Nephron progenitor cell (in vitro differentiated cells): ENCODE data around the gene YY1.

Experiments
- DNase-seq: peaks from one replicate; pipeline ENCODE4 v3.0.0; 2021
- H3K27ac Mint-ChIP-seq: 2 replicates; pipeline ENCODE4 v1.8.0; 2021; ENCODE audit warnings: mild to moderate bottlenecking, moderate library complexity, mixed read lengths
- H3K27me3 Mint-ChIP-seq: 2 replicates; pipeline ENCODE4 v1.8.0; 2021; ENCODE audit warnings: mild to moderate bottlenecking, low read depth, mixed read lengths; ENCODE audit not compliant: poor library complexity
- H3K36me3 Mint-ChIP-seq: 2 replicates; pipeline ENCODE4 v1.8.0; 2021; ENCODE audit warnings: low read depth, mixed read lengths
- H3K4me1 Mint-ChIP-seq: 2 replicates; pipeline ENCODE4 v1.8.0; 2021; ENCODE audit warnings: mixed read lengths
- H3K4me3 Mint-ChIP-seq: 2 replicates; pipeline ENCODE4 v1.8.0; 2021; ENCODE audit warnings: mild to moderate bottlenecking, moderate library complexity, mixed read lengths
- H3K9me3 Mint-ChIP-seq: 2 replicates; pipeline ENCODE4 v1.8.0; 2021; ENCODE audit warnings: mild to moderate bottlenecking, moderate library complexity, mixed read lengths
- TF ChIP-seq, protein P1 (sequence below): fragments of 200-600 bp; sonication (generic); IDR thresholded peaks from 2 replicates; pipeline ENCODE4 v1.5.0; 2021; ENCODE audit warnings: antibody characterized with exemption

YY1 gene

DNA sequence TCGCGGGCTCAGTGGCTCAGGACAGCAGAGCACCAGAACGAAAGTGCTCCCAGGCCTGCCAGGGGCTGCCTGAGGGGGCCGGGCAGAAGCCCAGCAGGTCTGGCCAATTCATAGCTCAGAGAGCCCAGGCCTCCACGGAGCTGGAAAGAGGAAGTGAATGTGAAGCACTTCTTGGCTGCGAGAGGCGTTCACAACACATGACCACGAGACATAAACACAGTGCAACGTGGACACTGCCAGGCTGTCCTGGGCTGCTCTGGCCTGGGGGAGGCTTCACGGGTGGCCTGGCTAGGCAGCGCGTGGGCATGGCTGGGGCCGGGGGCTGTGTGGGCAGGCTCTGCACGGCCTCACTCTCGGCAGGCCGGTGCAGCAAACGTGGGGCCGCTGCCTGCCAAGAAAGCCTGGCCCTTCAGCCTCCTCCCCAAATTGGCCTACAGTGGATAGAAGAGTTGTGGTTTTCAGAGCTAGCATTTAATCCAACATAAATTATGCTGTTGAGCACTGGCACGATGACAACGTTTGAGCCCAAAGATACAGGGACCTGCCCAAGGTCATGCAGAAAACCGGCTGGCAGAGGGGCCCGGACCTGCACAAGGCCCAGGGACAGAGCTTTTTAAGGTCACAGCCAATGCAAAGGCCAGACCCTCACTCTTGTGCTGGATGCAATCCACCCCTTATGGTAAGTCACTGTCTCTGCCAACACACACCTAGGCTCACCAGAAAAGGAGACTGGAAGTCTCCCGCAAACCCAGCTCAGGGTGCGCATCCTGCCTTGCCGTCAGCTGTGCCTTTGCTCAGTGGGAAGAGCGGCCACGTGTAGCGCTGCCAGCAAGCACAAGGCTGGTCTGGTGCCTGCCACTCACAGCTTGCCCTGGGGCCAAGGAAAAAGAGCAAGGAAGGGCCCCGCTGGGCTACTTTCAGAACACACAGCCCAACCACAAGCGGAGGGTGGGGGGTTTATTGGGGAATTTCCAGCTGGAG, 58.7 kb downstream of the YY1 start:
- TF ChIP-seq, protein P1, sequence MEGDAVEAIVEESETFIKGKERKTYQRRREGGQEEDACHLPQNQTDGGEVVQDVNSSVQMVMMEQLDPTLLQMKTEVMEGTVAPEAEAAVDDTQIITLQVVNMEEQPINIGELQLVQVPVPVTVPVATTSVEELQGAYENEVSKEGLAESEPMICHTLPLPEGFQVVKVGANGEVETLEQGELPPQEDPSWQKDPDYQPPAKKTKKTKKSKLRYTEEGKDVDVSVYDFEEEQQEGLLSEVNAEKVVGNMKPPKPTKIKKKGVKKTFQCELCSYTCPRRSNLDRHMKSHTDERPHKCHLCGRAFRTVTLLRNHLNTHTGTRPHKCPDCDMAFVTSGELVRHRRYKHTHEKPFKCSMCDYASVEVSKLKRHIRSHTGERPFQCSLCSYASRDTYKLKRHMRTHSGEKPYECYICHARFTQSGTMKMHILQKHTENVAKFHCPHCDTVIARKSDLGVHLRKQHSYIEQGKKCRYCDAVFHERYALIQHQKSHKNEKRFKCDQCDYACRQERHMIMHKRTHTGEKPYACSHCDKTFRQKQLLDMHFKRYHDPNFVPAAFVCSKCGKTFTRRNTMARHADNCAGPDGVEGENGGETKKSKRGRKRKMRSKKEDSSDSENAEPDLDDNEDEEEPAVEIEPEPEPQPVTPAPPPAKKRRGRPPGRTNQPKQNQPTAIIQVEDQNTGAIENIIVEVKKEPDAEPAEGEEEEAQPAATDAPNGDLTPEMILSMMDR: no peak
- Mint-ChIP-seq H3K4me1 (peaks cover 22% of the 10 kb centered on the region), H3K4me3 (no peak overlapping the region), H3K9me3 (no peaks in the 10 kb centered on the region), H3K27me3 (peaks cover 3% of the 10 kb centered on the region), H3K36me3 (peaks cover 29% of the 10 kb centered on the region), H3K27ac (peak overlapping the region; percentile 29)
- no peak for DNase-seq

GRCh38 chr14:100298551-100299237, 59.8 kb downstream of the YY1 start:
- peak overlapping the region; percentile 50 for H3K27ac Mint-ChIP-seq
- H3K4me3 Mint-ChIP-seq: no peak overlapping the region
- DNase-seq: no peak
- H3K27me3 Mint-ChIP-seq: peaks cover 3% of the 10 kb centered on the region
- peaks cover 36% of the 10 kb centered on the region for H3K36me3 Mint-ChIP-seq
- TF ChIP-seq, protein P1: no peak
- peaks cover 31% of the 10 kb centered on the region for H3K4me1 Mint-ChIP-seq
- H3K9me3 Mint-ChIP-seq: no peaks in the 10 kb centered on the region

GRCh38 chr14:100299238-100299560, 60.3 kb downstream of the YY1 start:
- no peak overlapping the region for H3K4me3 Mint-ChIP-seq
- H3K27ac Mint-ChIP-seq: no peak overlapping the region
- peaks cover 32% of the 10 kb centered on the region for H3K4me1 Mint-ChIP-seq
- no peaks in the 10 kb centered on the region for H3K9me3 Mint-ChIP-seq
- peaks cover 36% of the 10 kb centered on the region for H3K36me3 Mint-ChIP-seq
- DNase-seq: no peak
- TF ChIP-seq, protein P1: no peak
- peaks cover 3% of the 10 kb centered on the region for H3K27me3 Mint-ChIP-seq

- TF ChIP-seq, protein P1: no peak
- no peak overlapping the region for H3K27ac Mint-ChIP-seq
- no peak overlapping the region for H3K4me3 Mint-ChIP-seq
These were observed 63.7 kb downstream of the YY1 start for GRCh38 chr14:100302616-100303015.

GRCh38 chr14:100303179-100303578, 64.2 kb downstream of the YY1 start:
- no peak for DNase-seq
- Mint-ChIP-seq H3K9me3 (no peaks in the 10 kb centered on the region), H3K4me1 (peaks cover 49% of the 10 kb centered on the region), H3K4me3 (no peak overlapping the region), H3K27ac (no peak overlapping the region), H3K36me3 (peaks cover 24% of the 10 kb centered on the region), H3K27me3 (peaks cover 3% of the 10 kb centered on the region)
- TF ChIP-seq, protein P1: peak; percentile 54

More at GRCh38 chr14:100302616-100303015, 63.7 kb downstream of the YY1 start:
- no peak for DNase-seq
- H3K27me3 Mint-ChIP-seq: peaks cover 3% of the 10 kb centered on the region
- H3K9me3 Mint-ChIP-seq: no peaks in the 10 kb centered on the region
- H3K36me3 Mint-ChIP-seq: peaks cover 28% of the 10 kb centered on the region
- peaks cover 46% of the 10 kb centered on the region for H3K4me1 Mint-ChIP-seq
